ENCODE results near the gene AP1S3.

The AP1S3 gene

DNA sequence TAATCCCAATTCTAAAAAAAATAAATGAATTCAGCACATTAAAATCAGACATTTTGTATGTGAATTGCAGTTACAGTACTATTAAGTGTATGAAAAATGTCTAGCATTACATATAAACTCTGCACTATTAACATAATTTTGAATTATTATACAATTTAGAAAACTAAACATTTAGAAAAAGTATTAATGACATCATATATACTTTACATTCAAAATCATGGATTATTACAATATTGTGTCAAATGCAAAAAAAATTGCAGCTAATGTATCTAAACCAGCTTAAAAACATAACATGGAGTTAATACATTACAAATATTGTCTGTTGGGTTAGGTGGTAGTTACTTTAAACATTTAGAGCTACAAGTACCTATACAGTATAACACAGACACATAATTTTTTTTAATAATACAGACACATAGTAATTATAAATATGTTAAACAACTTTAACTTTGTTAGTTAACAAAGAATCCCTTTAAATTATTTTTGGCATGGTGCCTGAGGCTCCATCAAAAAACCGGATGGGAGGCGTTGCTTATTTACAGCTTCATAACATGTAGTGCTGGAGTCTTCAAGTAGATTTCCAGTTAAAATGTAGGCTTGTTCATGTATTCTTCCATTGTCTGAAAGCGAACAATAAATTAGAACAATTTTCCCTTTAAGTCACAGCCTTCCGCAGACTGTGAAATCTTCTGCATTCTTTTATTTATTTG is 79.1 kb downstream of the AP1S3 start:
- no peak for DNase-seq

- no peak for DNase-seq
These were observed 83.4 kb downstream of the AP1S3 start for GRCh38 chr2:223753940-223754339.

GRCh38 chr2:223751012-223751411 is 86.4 kb downstream of the AP1S3 start:
- DNase-seq = no peak

DNA sequence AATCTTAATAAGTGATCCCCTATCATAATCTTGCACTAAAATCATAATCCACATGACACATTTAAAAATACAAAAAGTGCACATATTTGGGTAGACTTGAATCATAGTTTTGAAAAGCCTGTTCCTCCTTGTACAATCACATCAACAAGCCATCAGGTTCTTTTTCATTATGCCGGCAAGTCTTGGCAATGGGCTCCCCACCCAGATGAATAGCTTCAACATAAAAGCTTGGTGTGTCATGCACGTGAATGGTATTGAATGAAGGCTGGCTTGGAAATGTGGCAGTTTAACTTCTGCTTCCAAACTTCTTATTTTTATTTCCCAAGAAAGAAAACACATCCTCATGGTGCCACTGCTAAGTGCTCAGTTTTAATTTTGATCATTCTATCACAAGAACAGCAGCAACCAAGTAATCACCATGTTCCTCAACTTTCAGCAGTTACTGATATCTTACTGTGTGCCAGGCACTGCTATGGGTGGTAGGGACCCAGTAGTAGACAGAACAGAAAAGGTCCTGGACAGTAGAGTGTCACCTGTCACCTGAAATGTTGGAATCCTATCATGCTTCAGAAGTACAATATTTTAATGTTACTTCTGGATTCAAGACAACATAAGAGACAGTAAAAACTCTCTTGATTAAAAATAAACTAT is 89.9 kb downstream of the AP1S3 start:
- DNase-seq = no peak

GRCh38 chr2:223746611-223747010 is 90.8 kb downstream of the AP1S3 start:
- no peak for DNase-seq

DNA sequence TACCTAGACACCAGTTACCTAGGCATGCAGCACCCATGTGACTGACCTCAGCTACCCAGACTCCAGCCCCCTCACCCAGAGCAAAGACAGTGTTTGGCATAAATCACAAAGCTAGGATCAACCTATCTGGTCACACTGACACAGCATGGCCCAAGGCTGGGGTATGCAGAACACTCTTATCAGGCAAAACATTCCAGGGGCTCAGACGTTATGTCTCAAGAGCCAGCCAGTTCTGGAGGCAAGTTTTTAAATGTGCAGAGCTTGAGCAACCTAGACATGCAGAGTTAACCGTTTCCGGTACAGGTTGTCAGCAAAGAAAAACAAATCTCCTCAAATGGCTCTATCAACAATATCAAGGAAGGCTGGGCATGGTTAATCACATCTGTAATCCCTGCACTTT is 92.8 kb downstream of the AP1S3 start:
- no peak for DNase-seq

GRCh38 chr2:223740679-223741078 is 96.7 kb downstream of the AP1S3 start:
- DNase-seq = no peak

DNA sequence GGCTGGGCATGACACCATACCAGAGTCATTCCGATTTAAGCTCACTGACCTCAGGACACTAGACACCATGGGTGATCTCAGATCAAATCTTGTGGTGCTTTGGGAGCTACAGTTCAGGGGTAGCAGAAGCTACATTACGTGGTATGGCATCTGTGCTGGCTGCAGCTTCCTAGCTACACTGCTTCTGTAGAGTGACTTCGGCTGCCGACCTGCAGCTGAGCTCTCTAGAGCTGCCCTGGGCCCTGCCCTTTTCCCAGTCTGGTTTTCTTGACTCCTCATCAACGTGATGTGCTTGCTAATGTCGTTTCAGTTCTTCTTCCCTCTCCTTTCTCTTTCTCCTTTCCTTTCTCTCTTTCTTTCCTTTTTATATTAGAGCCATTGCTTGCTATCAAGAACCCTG is 100.2 kb downstream of the AP1S3 start:
- no peak for DNase-seq

DNA sequence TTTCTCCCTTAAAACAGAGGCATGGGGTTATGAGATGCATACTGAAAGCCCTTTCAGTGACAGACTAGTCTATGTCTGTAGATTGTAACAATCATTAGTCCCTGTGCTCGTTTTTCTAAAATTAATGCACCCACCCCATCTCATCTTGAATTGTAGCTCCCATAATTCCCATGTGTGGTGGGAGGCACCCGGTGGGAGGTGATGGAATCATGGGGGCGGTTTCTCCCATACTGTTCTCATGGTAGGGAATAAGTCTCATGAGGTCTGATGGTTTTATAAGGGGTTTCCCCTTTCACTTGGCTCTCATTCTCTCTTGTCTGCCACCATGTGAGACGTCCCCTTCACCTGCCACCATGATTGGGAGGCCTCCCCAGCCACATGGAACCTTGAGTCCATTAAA is 100.9 kb downstream of the AP1S3 start:
- no peak for DNase-seq

DNA sequence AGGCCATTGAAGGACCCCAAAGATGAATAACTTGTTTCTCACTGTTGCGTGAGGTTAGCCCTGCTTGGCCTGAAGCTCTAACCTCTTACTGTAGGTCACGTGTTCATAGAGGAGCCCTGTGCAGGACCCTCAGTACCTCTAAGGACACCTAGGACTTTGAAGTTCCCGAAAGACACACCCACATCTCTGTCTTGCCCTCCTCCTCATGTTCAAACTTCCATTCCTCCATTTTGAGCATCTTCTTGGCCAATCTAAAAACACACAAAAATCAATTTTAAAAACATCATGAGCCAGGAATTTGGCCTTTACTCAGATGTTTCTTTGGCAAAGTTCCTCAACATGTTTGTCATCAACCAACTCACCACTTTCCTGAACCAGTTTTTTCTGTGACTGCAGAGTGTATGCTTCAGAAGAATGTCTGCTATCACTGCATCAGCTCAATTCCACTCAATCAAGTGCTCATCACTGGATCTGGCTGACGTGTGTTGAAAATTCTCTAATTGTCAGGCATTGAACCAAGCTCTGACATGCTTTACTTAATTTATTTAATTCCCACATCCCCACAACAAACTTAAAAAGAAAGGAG is 101.6 kb downstream of the AP1S3 start:
- no peak for DNase-seq

GRCh38 chr2:223735035-223735640 is 102.2 kb downstream of the AP1S3 start:
- no peak for DNase-seq

- no peak for DNase-seq
These were observed 103.0 kb downstream of the AP1S3 start for GRCh38 chr2:223734346-223734745.

DNA sequence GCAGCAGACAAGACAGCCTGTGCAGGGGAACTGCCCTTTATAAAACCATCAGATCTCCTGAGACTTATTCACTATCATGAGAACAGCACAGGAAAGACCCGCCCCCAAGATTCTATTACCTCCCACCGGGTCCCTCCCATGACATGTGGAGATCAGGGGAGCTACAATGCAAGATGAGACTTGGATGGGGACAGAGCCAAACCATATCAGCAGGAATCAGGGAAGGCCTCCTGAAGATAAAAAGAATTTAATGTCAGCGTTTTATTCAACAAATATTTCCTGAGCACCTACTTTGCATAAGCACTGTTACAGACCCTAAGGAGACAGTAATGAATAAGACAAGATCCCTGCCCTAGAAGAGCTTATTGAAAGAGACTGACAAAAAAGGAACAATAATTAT is 105.0 kb downstream of the AP1S3 start:
- DNase-seq = no peak

DNA sequence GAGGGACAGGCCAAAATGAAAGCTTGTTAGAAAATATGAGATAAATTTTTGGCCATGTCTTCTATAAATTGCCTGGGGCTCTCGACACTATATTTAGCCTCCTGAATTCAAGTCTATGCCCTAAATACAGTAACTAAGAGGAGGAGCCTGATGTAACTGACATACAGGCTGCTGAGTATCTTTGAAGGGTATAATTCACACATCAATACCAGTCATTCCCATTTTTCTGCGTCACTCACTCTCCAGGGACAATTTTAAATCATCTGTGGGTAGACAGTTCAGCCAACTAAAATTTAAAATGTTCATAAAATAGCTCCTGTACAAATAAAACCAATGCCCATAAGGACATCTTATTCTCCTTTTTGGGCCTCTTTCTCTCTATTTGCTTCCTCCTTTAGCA is 105.9 kb downstream of the AP1S3 start:
- no peak for DNase-seq

GRCh38 chr2:223729781-223730180 is 107.6 kb downstream of the AP1S3 start:
- no peak for DNase-seq

DNA sequence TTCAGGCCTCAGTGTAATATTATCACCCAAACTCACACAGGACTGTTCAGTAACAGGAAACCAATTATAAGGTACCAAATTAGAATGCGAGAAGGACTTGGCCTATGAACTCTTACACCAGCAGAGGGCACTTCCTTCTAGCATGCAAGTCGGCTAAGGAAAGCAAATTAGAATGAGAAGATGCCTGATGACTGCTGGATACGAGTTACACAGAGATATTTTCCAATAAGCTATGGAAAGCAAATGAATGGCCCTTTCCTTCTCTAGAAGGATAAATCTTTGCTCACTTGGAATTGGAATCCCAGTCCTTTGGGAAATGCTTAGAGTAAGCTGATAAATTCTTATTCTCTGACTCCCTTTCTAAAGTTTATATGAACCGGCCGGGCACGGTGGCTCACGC is 109.8 kb downstream of the AP1S3 start:
- DNase-seq = no peak

DNA sequence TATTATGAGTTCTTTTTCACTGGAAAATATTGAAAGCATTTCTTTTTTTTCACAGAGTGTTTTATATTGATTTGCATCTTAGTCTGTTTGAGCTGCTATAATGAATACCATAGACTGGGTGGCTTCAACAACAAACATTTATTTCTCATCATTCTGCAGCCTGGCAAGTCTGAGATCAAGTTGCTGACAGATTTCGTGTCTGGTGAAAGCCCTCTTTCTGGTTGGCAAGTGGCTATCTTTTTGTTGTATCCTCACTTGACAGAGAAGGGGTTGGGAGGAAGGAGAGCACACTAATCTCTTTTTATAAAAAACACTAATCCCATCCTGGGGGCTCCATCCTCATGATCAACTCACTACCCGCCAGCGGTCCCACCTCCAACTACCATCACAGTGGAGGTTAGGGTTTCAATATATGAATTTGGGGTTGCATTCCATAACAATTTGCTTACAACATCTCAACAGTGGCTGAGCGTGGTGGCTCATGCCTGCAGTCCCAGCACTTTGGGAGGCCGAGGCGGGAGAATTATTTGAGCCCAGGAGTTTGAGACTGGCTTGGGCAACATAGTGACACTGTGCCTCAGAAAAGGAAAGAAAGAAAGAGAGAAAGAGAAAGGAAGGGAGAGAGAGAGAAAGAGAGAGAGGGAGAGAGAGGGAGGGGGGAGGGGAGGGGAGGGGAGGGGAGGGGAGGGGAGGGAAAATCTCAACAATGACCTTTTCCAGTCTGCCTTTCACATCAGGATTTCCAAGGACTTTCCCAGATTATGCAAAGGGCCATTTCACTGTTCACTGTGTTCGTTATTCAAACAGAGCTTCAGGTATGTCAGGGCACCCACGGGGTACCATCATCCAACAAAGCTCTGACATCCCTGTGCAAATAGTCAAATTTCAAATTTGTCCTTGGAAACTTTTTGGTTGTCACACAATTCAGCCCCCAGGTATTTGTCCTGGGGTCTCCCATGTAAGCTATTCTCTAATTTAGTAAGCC is 111.1 kb downstream of the AP1S3 start:
- DNase-seq = no peak

GRCh38 chr2:223725494-223725893 is 111.9 kb downstream of the AP1S3 start:
- DNase-seq = no peak

GRCh38 chr2:223724861-223725260 is 112.5 kb downstream of the AP1S3 start:
- DNase-seq = no peak

GRCh38 chr2:223723954-223724411 is 113.4 kb downstream of the AP1S3 start:
- DNase-seq = no peak

GRCh38 chr2:223722226-223722625 is 115.2 kb downstream of the AP1S3 start:
- DNase-seq = no peak

- DNase-seq = no peak
These were observed 115.6 kb downstream of the AP1S3 start for GRCh38 chr2:223721746-223722145.

DNA sequence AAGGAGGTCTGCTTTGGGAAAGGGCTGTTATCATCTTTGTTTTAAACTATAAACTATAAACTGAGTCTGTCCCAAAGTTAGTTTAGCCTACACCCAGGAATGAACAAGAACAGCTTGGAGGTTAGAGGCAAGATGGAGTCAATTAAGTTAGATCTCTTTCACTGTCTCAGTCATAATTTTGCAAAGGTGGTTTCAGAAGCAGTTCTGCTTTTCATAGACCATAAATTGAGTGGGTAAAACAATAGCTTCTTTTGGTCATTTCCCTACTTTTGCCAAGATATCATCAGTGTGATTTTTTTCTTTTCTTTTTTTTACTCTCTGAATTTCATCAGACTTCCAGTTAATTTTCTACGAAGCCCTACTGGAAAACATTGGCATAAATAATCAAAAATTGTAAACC is 117.0 kb downstream of the AP1S3 start:
- DNase-seq = no peak
